SK-N-SH (cell line): ENCODE measurements around the gene UEVLD.

Experiments
- CHD2 ChIP-seq: fragments of 150-350 bp; IDR thresholded peaks from 2 replicates; pipeline ENCODE4 v1.6.1; 2018; ENCODE audit warnings: low read length; ENCODE audit not compliant: partially characterized antibody
- EP300 ChIP-seq, 2 experiments: IDR thresholded peaks; 2 replicates each; pipeline versions ENCODE4 v1.4.0 to v1.6.1; 2012; ENCODE audit warnings: borderline replicate concordance in 1 of 2, low read depth in 1 of 2, low read length in 1 of 2
- EZH2phosphoT487 ChIP-seq: fragments of 200-600 bp; sonication (generic); IDR thresholded peaks from 2 replicates; pipeline ENCODE4 v1.6.1; 2017; ENCODE audit warnings: low read depth, mixed run types, mild to moderate bottlenecking, antibody characterized with exemption, moderate library complexity, borderline replicate concordance
- POLR2AphosphoS5 ChIP-seq: IDR thresholded peaks from 2 replicates; pipeline ENCODE4 v1.6.1; 2012; ENCODE audit warnings: low read depth, low read length
- RFX5 ChIP-seq: IDR thresholded peaks from 2 replicates; pipeline ENCODE4 v1.6.1; 2012; ENCODE audit warnings: mild to moderate bottlenecking, improper control_type of control experiment, low read length
- TF ChIP-seq, protein P1 (sequence below): IDR thresholded peaks from 2 replicates; pipeline ENCODE4 v1.4.0; 2012; ENCODE audit warnings: low read depth, borderline replicate concordance
- TF ChIP-seq, protein P2 (sequence below): fragments of 200-600 bp; sonication (generic); IDR thresholded peaks from 2 replicates; pipeline ENCODE4 v1.6.1; 2017; ENCODE audit warnings: antibody characterized with exemption, mild to moderate bottlenecking, moderate library complexity
- TF ChIP-seq, protein P3 (sequence below): IDR thresholded peaks from 2 replicates; pipeline ENCODE4 v1.6.1; 2012; ENCODE audit warnings: mild to moderate bottlenecking, low read depth, low read length, moderate library complexity

DNA sequence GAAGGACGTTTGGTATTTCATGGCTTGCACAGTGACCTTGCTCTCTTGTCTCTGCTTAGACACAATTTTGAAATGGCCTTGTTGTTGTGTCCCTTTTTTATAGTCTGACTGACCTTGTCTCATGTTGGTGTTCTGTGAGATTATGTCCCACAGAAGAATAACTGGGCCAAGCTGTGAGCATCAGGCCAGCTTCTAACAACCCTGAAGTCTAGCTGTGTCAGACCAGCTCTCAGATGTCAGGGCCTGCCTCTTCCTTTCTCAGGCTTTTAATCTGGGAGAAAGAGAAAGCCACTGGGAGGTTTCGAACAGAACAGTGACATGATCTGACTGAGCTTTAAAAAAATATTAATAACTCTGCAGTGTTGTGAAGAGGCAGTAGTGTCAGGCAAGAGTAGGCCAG is 2.0 kb upstream of the UEVLD start:
- TF ChIP-seq POLR2AphosphoS5, result no peak
- no peak for TF ChIP-seq EZH2phosphoT487
- no peak for TF ChIP-seq CHD2
- TF ChIP-seq RFX5, result no peak
- TF ChIP-seq, protein P1, sequence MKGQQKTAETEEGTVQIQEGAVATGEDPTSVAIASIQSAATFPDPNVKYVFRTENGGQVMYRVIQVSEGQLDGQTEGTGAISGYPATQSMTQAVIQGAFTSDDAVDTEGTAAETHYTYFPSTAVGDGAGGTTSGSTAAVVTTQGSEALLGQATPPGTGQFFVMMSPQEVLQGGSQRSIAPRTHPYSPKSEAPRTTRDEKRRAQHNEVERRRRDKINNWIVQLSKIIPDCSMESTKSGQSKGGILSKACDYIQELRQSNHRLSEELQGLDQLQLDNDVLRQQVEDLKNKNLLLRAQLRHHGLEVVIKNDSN, result no peak
- TF ChIP-seq, protein P2, sequence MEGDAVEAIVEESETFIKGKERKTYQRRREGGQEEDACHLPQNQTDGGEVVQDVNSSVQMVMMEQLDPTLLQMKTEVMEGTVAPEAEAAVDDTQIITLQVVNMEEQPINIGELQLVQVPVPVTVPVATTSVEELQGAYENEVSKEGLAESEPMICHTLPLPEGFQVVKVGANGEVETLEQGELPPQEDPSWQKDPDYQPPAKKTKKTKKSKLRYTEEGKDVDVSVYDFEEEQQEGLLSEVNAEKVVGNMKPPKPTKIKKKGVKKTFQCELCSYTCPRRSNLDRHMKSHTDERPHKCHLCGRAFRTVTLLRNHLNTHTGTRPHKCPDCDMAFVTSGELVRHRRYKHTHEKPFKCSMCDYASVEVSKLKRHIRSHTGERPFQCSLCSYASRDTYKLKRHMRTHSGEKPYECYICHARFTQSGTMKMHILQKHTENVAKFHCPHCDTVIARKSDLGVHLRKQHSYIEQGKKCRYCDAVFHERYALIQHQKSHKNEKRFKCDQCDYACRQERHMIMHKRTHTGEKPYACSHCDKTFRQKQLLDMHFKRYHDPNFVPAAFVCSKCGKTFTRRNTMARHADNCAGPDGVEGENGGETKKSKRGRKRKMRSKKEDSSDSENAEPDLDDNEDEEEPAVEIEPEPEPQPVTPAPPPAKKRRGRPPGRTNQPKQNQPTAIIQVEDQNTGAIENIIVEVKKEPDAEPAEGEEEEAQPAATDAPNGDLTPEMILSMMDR, result no peak
- TF ChIP-seq, protein P3, sequence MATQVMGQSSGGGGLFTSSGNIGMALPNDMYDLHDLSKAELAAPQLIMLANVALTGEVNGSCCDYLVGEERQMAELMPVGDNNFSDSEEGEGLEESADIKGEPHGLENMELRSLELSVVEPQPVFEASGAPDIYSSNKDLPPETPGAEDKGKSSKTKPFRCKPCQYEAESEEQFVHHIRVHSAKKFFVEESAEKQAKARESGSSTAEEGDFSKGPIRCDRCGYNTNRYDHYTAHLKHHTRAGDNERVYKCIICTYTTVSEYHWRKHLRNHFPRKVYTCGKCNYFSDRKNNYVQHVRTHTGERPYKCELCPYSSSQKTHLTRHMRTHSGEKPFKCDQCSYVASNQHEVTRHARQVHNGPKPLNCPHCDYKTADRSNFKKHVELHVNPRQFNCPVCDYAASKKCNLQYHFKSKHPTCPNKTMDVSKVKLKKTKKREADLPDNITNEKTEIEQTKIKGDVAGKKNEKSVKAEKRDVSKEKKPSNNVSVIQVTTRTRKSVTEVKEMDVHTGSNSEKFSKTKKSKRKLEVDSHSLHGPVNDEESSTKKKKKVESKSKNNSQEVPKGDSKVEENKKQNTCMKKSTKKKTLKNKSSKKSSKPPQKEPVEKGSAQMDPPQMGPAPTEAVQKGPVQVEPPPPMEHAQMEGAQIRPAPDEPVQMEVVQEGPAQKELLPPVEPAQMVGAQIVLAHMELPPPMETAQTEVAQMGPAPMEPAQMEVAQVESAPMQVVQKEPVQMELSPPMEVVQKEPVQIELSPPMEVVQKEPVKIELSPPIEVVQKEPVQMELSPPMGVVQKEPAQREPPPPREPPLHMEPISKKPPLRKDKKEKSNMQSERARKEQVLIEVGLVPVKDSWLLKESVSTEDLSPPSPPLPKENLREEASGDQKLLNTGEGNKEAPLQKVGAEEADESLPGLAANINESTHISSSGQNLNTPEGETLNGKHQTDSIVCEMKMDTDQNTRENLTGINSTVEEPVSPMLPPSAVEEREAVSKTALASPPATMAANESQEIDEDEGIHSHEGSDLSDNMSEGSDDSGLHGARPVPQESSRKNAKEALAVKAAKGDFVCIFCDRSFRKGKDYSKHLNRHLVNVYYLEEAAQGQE, result no peak
- no peak for TF ChIP-seq EP300 (IDR thresholded peaks at IDR 0.05; ENCODE audit: borderline replicate concordance in 1 of 2, low read depth in 1 of 2, low read length in 1 of 2)
